22Rv1 (cell line): ENCODE measurements around the gene TUBB4B.

Experiments used
- ZFX ChIP-seq: fragments of 450-650 bp; IDR thresholded peaks from 2 replicates; pipeline ENCODE4 v1.6.1; 2017; ENCODE audit warnings: antibody characterized with exemption, borderline replicate concordance
- TF ChIP-seq, protein P1 (sequence below): fragments of 450-650 bp; IDR thresholded peaks from 2 replicates; pipeline ENCODE4 v1.5.1; 2017; ENCODE audit warnings: mild to moderate bottlenecking

DNA sequence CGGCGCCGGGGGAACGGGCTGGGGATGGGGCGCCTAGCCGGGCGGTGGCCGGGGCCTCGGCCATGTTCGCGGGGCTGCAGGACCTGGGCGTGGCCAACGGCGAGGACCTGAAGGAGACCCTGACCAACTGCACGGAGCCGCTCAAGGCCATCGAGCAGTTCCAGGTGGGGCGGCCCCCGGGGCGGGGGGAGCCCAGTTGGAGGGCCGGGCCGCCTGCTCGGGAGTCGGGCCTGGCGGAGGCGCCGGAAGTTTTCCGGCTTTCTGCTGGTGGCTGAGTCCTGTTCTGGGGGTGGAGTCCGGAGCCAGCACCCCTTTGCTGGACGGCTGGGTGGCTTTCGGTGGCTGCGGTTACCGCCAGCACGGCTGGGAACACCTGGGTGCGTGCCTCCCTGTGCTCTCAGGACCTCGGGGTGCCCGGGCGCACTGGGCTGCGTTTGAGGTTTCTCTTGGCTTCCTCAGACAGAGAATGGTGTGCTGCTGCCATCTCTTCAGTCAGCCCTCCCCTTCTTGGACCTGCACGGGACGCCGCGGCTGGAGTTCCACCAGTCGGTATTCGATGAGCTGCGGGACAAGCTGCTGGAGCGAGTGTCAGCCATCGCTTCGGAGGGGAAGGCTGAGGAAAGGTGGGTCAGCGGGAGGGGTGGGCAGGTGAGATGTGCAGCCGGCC, 14.5 kb downstream of the TUBB4B start:
- TF ChIP-seq, protein P1, sequence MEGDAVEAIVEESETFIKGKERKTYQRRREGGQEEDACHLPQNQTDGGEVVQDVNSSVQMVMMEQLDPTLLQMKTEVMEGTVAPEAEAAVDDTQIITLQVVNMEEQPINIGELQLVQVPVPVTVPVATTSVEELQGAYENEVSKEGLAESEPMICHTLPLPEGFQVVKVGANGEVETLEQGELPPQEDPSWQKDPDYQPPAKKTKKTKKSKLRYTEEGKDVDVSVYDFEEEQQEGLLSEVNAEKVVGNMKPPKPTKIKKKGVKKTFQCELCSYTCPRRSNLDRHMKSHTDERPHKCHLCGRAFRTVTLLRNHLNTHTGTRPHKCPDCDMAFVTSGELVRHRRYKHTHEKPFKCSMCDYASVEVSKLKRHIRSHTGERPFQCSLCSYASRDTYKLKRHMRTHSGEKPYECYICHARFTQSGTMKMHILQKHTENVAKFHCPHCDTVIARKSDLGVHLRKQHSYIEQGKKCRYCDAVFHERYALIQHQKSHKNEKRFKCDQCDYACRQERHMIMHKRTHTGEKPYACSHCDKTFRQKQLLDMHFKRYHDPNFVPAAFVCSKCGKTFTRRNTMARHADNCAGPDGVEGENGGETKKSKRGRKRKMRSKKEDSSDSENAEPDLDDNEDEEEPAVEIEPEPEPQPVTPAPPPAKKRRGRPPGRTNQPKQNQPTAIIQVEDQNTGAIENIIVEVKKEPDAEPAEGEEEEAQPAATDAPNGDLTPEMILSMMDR, result no peak
- no peak for TF ChIP-seq ZFX
